Left cardiac atrium (tissue), 4 donors: Measurements from ENCODE around the gene CGRRF1. TPM values are rescaled to one million over a fixed set of nuclear protein-coding genes. Genes with fewer than 3 reads are reported as not detected.

Source experiments
- ATAC-seq, 2 donors: fragments of 200-7000 bp; cut with Tn5 transposase; one replicate each; pipeline ENCODE4 v1.9.1; 2020; ENCODE audit warnings: mild to moderate bottlenecking in 2 of 2, moderate library complexity in 2 of 2
- DNase-seq: peaks from one replicate; pipeline ENCODE4 v3.0.0-alpha.2; 2020
- intact Hi-C, 2 donors: fragments of 100-400 bp; cut with DNase I; formaldehyde crosslinking; loops; one replicate each; pipeline versions ENCODE4 v1.14.1 to v1.15.1; 2022 to 2023
- long read RNA-seq: library from polyadenylated mRNA; unstranded; transcript quantifications from one replicate; pipeline ENCODE4 v2.0.0, GENCODE V29; 2021
- total RNA-seq, 2 donors: library from RNA; stranded (reverse); fragmentation: NEBNext Ultra II Directional; extraction: Animal tissue kit (Norgen Biotek cat#: 25700); gene quantifications; one replicate each; pipeline ENCODE4 v1.2.1, GENCODE V29; 2021
- donor health status: DM: no; HTN: yes; CAD: no.
- donor health status: DM: no; HTN: yes; CAD: no; lungs with severe emphysema.
- donor health status: DM: yes; HTN: yes; CAD: no.
- donor health status: Dilated cardiomyopathy.

Gene CGRRF1
- 10 to 100 TPM; 20.1 to 29.8 TPM for total RNA-seq
- long read RNA-seq, transcript CGRRF1-201 (6 exons, 2,057 nt) = major isoform, 28 of 35 reads
- long read RNA-seq, partial matches to known transcripts = 1 of 35 reads
- long read RNA-seq, other reads (novel, unspliced or antisense) = 5 of 35 reads

GRCh38 chr14:54509546-54510501 lies at the start of gene CGRRF1:
TSS of gene CGRRF1 (plus strand) at chr14:54509906. CDS start at chr14:54509960, 54 bp downstream.
- ATAC-seq = peak; percentile 99 to 100
- DNase-seq = peak; percentile 99
- intact Hi-C loops = no loop called here

GRCh38 chr14:54462048-54462447 lies 47.7 kb upstream of the CGRRF1 start:
- ATAC-seq = no peak
- intact Hi-C loops = no loop called here

GRCh38 chr14:54465654-54466053 lies 44.1 kb upstream of the CGRRF1 start:
- intact Hi-C loops = no loop called here
- DNase-seq = no peak

More at GRCh38 chr14:54462048-54462447, 47.7 kb upstream of the CGRRF1 start:
- no peak for DNase-seq

GRCh38 chr14:54467280-54467679 lies 42.4 kb upstream of the CGRRF1 start:
- intact Hi-C loops = no loop called here
- DNase-seq = no peak

More at GRCh38 chr14:54465654-54466053, 44.1 kb upstream of the CGRRF1 start:
- peak in 1 of 2 donors; percentile 55 for ATAC-seq

GRCh38 chr14:54470701-54471100 lies 39.0 kb upstream of the CGRRF1 start:
- ATAC-seq (no peak), DNase-seq (no peak)
- intact Hi-C loops = no loop called here

More at GRCh38 chr14:54467280-54467679, 42.4 kb upstream of the CGRRF1 start:
- ATAC-seq = no peak

GRCh38 chr14:54471641-54472040 lies 38.1 kb upstream of the CGRRF1 start:
- intact Hi-C loops = no loop called here
- DNase-seq = no peak
- peak; percentile 40 to 62 for ATAC-seq

GRCh38 chr14:54472315-54472714 lies 37.4 kb upstream of the CGRRF1 start:
- intact Hi-C loops = no loop called here
- ATAC-seq (peak; percentile 30 to 51), DNase-seq (no peak)

GRCh38 chr14:54474232-54474793 lies 35.4 kb upstream of the CGRRF1 start:
- ATAC-seq = no peak
- intact Hi-C loops = no loop called here
- no peak for DNase-seq

- ATAC-seq (peak in 1 of 2 donors; percentile 41), DNase-seq (no peak)
- intact Hi-C loops = no loop called here
These were observed 34.4 kb upstream of the CGRRF1 start for GRCh38 chr14:54475187-54475899.

GRCh38 chr14:54475911-54476310 lies 33.8 kb upstream of the CGRRF1 start:
- ATAC-seq = no peak
- no peak for DNase-seq
- intact Hi-C loops = no loop called here

- ATAC-seq = no peak
- no peak for DNase-seq
- intact Hi-C loops = no loop called here
These were observed 31.0 kb upstream of the CGRRF1 start for GRCh38 chr14:54478636-54479215.

GRCh38 chr14:54480830-54481562 lies 28.7 kb upstream of the CGRRF1 start:
- ATAC-seq = no peak
- intact Hi-C loops = no loop called here
- DNase-seq = no peak

- DNase-seq = no peak
- ATAC-seq = no peak
- intact Hi-C loops = no loop called here
These were observed 28.0 kb upstream of the CGRRF1 start for GRCh38 chr14:54481695-54482094.

GRCh38 chr14:54483073-54483745 lies 26.5 kb upstream of the CGRRF1 start:
- no peak for DNase-seq
- intact Hi-C loops = no loop called here
- no peak for ATAC-seq

GRCh38 chr14:54483846-54484245 lies 25.9 kb upstream of the CGRRF1 start:
- DNase-seq (no peak), ATAC-seq (no peak)
- intact Hi-C loops = no loop called here

- intact Hi-C loops = no loop called here
- DNase-seq (no peak), ATAC-seq (no peak)
These were observed 23.0 kb upstream of the CGRRF1 start for GRCh38 chr14:54486685-54487084.

GRCh38 chr14:54487771-54488170 lies 21.9 kb upstream of the CGRRF1 start:
- DNase-seq (no peak), ATAC-seq (peak in 1 of 2 donors; percentile 49)
- intact Hi-C loops = no loop called here

- no peak for DNase-seq
- intact Hi-C loops = no loop called here
- ATAC-seq = no peak
These were observed 21.4 kb upstream of the CGRRF1 start for GRCh38 chr14:54488318-54488645.
